GM12878 (cell line): Measurements from ENCODE around the gene IFI30. TPM values are rescaled to one million over a fixed set of nuclear protein-coding genes. Genes with fewer than 3 reads are reported as not detected.

Experiments
- ATAC-seq: fragments of 200-7000 bp; cut with Tn5 transposase; 3 replicates; pipeline ENCODE4 v1.9.1; 2020; ENCODE audit warnings: mild to moderate bottlenecking, moderate library complexity
- BruUV-seq: library from RNA; stranded (reverse); fragments of 400-500 nt; replicated peaks from 2 replicates; lab custom pipeline; 2021; lab: Mats Ljungman, UMichigan
- CTCF ChIA-PET: fragments of 300-600 bp; sonication (Branson Sonifier 250); formaldehyde crosslinking; extraction: SDS; loops from one replicate; lab custom pipeline; 2021; ENCODE audit warnings: inconsistent platforms; lab: Yijun Ruan, JAX
- POLR2A ChIA-PET: fragments of 350-600 bp; formaldehyde crosslinking; extraction: SDS; loops from one replicate; lab custom pipeline; 2021; ENCODE audit warnings: inconsistent platforms; lab: Charles Lee
- RAD21 ChIA-PET: fragments of 300-600 bp; sonication (Branson Sonifier 250); formaldehyde crosslinking; loops from one replicate; lab custom pipeline; 2023; ENCODE audit warnings: antibody characterized with exemption; ENCODE audit not compliant: unreplicated experiment; lab: Charles Lee
- SMC1A ChIA-PET: fragments of 300-600 bp; sonication (Branson Sonifier 250); formaldehyde crosslinking; loops from one replicate; lab custom pipeline; 2023; ENCODE audit not compliant: unreplicated experiment, uncharacterized antibody; lab: Charles Lee
- DNase-seq: peaks from one replicate; pipeline ENCODE4 v3.0.0-alpha.2; 2011; ENCODE audit warnings: low read depth, low spot score
- FAIRE-seq: peaks from 3 replicates; lab custom pipeline; 2011; peaks lifted over from hg19 to GRCh38; lab: Jason Lieb, UNC
- H2AFZ ChIP-seq: 2 replicates; pipeline ENCODE4 v1.6.0; 2011; ENCODE audit warnings: low read depth, low read length, control low read depth; ENCODE audit not compliant: control insufficient read depth
- H3K27ac ChIP-seq: 2 replicates; pipeline ENCODE4 v1.5.1; 2011; ENCODE audit warnings: control low read depth; ENCODE audit not compliant: control insufficient read depth, insufficient read depth
- H3K27me3 ChIP-seq, 2 experiments: replicated peaks in 1 of 2; 2 replicates each; pipeline versions ENCODE4 v1.6.0 to v1.6.1; 2011; ENCODE audit warnings: low read length in 1 of 2; ENCODE audit not compliant: control insufficient read depth in 2 of 2, insufficient read depth in 2 of 2
- H3K36me3 ChIP-seq, 2 experiments: 2 replicates each; pipeline ENCODE4 v1.5.1; 2011; ENCODE audit warnings: low read length in 1 of 2; ENCODE audit not compliant: control insufficient read depth in 2 of 2, insufficient read depth in 2 of 2
- H3K4me1 ChIP-seq: 2 replicates; pipeline ENCODE4 v1.6.1; 2011; ENCODE audit warnings: mild to moderate bottlenecking, low read length, moderate library complexity, mixed read lengths; ENCODE audit not compliant: control insufficient read depth, insufficient read depth
- H3K4me2 ChIP-seq: 2 replicates; pipeline ENCODE4 v1.6.0; 2011; ENCODE audit warnings: control low read depth; ENCODE audit not compliant: control insufficient read depth, insufficient read depth
- H3K4me3 ChIP-seq: fragments of 200-600 bp; sonication (generic); 2 replicates; pipeline ENCODE4 v1.5.1; 2016
- H3K79me2 ChIP-seq: 2 replicates; pipeline ENCODE4 v1.6.0; 2011; ENCODE audit warnings: low read length; ENCODE audit not compliant: control insufficient read depth, insufficient read depth
- H3K9ac ChIP-seq: 2 replicates; pipeline ENCODE4 v1.8.0; 2011; ENCODE audit warnings: low read length, control low read depth, mixed read lengths; ENCODE audit not compliant: control insufficient read depth, insufficient read depth
- H3K9me3 ChIP-seq: replicated peaks from 3 replicates; pipeline ENCODE4 v1.5.1; 2011; ENCODE audit warnings: mild to moderate bottlenecking, low read length; ENCODE audit not compliant: control insufficient read depth, insufficient read depth
- H4K20me1 ChIP-seq: 2 replicates; pipeline ENCODE4 v1.6.0; 2011; ENCODE audit not compliant: control insufficient read depth, insufficient read depth
- IRF5 ChIP-seq: fragments of 450-650 bp; IDR thresholded peaks from 2 replicates; pipeline ENCODE4 v1.6.1; 2017; ENCODE audit warnings: borderline replicate concordance
- LARP7 ChIP-seq: fragments of 450-650 bp; IDR thresholded peaks from 2 replicates; pipeline ENCODE4 v1.6.1; 2017; ENCODE audit warnings: mild to moderate bottlenecking
- MLLT1 ChIP-seq: fragments of 450-650 bp; IDR thresholded peaks from 2 replicates; pipeline ENCODE4 v1.6.1; 2016; ENCODE audit warnings: mild to moderate bottlenecking
- MXI1 ChIP-seq: fragments of 150-350 bp; IDR thresholded peaks from 2 replicates; pipeline ENCODE4 v1.6.1; 2011; ENCODE audit warnings: low read depth, mild to moderate bottlenecking, inconsistent platforms, low read length, improper control_type of control experiment
- NR2C2 ChIP-seq: IDR thresholded peaks from 2 replicates; pipeline ENCODE4 v1.6.1; 2011; ENCODE audit warnings: borderline replicate concordance, low read depth; ENCODE audit not compliant: control insufficient read depth, insufficient read length
- NR2F1 ChIP-seq: fragments of 450-650 bp; conservative IDR thresholded peaks from 2 replicates; pipeline ENCODE4 v1.6.1; 2017; ENCODE audit warnings: mild to moderate bottlenecking
- RELA ChIP-seq: fragments of 450-650 bp; IDR thresholded peaks from 2 replicates; pipeline ENCODE4 v1.8.0; 2014; ENCODE audit warnings: borderline replicate concordance; ENCODE audit not compliant: partially characterized antibody
- SMAD1 ChIP-seq: fragments of 450-650 bp; IDR thresholded peaks from 2 replicates; pipeline ENCODE4 v1.6.1; 2018; ENCODE audit warnings: mild to moderate bottlenecking, low read depth; ENCODE audit not compliant: partially characterized antibody
- STAT1 ChIP-seq: fragments of 450-650 bp; conservative IDR thresholded peaks from 2 replicates; pipeline ENCODE4 v1.6.1; 2014; ENCODE audit warnings: antibody characterized with exemption, mild to moderate bottlenecking
- SUPT20H ChIP-seq: IDR thresholded peaks from 2 replicates; pipeline ENCODE4 v1.6.1; 2011; ENCODE audit warnings: low read depth, mild to moderate bottlenecking, low read length, moderate library complexity, borderline replicate concordance; ENCODE audit not compliant: control insufficient read depth
- ZBTB4 ChIP-seq: fragments of 450-650 bp; formaldehyde crosslinking; IDR thresholded peaks from 2 replicates; pipeline ENCODE4 v1.4.0; 2022; ENCODE audit warnings: mild to moderate bottlenecking, moderate library complexity
- ZNF24 ChIP-seq: fragments of 450-650 bp; IDR thresholded peaks from 2 replicates; pipeline ENCODE4 v1.6.1; 2017; ENCODE audit warnings: antibody characterized with exemption, mild to moderate bottlenecking
- ZNF592 ChIP-seq: fragments of 450-650 bp; IDR thresholded peaks from 2 replicates; pipeline ENCODE4 v1.6.1; 2017; ENCODE audit warnings: mild to moderate bottlenecking, moderate library complexity
- WGBS: methylation state at CpG from one replicate; pipeline ENCODE4 v1.1.6; 2016; ENCODE audit warnings: low lambda C conversion rate; ENCODE audit not compliant: insufficient replicate concordance, insufficient coverage; ENCODE audit errors: missing lambda C conversion rate; 5-methylcytosine and 5-hydroxymethylcytosine counted together
- in situ Hi-C: fragments of 300-500 bp; cut with MboI; formaldehyde crosslinking; loops from 9 replicates; pipeline ENCODE4 v1.14.3; 2018; ENCODE audit warnings: mixed read lengths
- intact Hi-C: fragments of 100-400 bp; cut with micrococcal nuclease; formaldehyde crosslinking; loops from one replicate; pipeline ENCODE4 v1.14.2; 2022; ENCODE audit not compliant: unreplicated experiment
- polyA plus RNA-seq, 11 experiments: library from polyadenylated mRNA; depleted of rRNA in 4 of 11; unstranded in 6 of 11; stranded (reverse) in 5 of 11; fragments of >200 nt; fragmentation: Nextera tagmentation in 4 of 11; fragmentation: Illumina TruSeq in 1 of 11; extraction: Ambion mirVana in 4 of 11; extraction: Trizol in 1 of 11; gene quantifications; 1 replicate in 1 of 11; 2 replicates in 10 of 11; pipeline versions ENCODE4 v1.2.1 to v1.2.3, GENCODE V29; 2011 to 2016; ENCODE audit warnings: inconsistent platforms in 2 of 11, missing spikeins in 2 of 11, low read depth in 1 of 11
- total RNA-seq, 4 experiments: library from RNA; depleted of rRNA in 3 of 4; stranded (reverse); fragments of >200 nt in 3 of 4; fragmentation: Illumina TruSeq in 1 of 4; extraction: Trizol in 1 of 4; gene quantifications; 2 replicates each; pipeline versions ENCODE4 v1.2.1 to v1.2.3, GENCODE V29; 2013 to 2021

IFI30 gene
- total and polyA plus RNA-seq, 10 of the 15 experiments (the other 5 are each of a cell fraction or from before 2014, with no cell fraction given) = 221 to 1,112 (median 451) TPM

GRCh38 chr19:18211683-18212082 is 38.1 kb downstream of the IFI30 start:
- no TSS peak for BruUV-seq
- DNase-seq (no peak), ATAC-seq (no peak), FAIRE-seq (no peak)
- in situ Hi-C loops = no loop called here
- no peak for TF ChIP-seq ZNF24
- TF ChIP-seq SMAD1 = no peak
- no peak for TF ChIP-seq NR2F1
- no peak for TF ChIP-seq SUPT20H
- no peak for TF ChIP-seq LARP7
- no peak for TF ChIP-seq MLLT1
- no peak for TF ChIP-seq NR2C2
- TF ChIP-seq IRF5 = no peak
- TF ChIP-seq ZNF592 = no peak
- no peak for TF ChIP-seq STAT1
- no peak for TF ChIP-seq MXI1
- TF ChIP-seq RELA = no peak
- TF ChIP-seq ZBTB4 (CRISPR knock-in tag) = no peak
- CTCF ChIA-PET = interaction anchor here (1.6 kb wide), 1 partner anchor 13 kb away, joined by 3 read pairs; no protein-coding TSS in a partner anchor
- SMC1A ChIA-PET = interaction anchor here (1.1 kb wide), 1 partner anchor 117 kb away, joined by 3 read pairs; no protein-coding TSS in a partner anchor
- no peaks in the 10 kb centered on the region for H3K27me3 ChIP-seq
- no peak overlapping the region for H3K9ac ChIP-seq
- H3K4me3 ChIP-seq = no peak overlapping the region
- POLR2A ChIA-PET = no interaction called here
- no peak overlapping the region for H3K4me2 ChIP-seq
- H3K79me2 ChIP-seq = no peaks in the 10 kb centered on the region
- H4K20me1 ChIP-seq = no peaks in the 10 kb centered on the region
- intact Hi-C loops = no loop called here
- no peaks in the 10 kb centered on the region for H3K9me3 ChIP-seq
- no peaks in the 10 kb centered on the region for H3K4me1 ChIP-seq
- RAD21 ChIA-PET = interaction anchor here (0.9 kb wide), 1 partner anchor 114 kb away, joined by 4 read pairs; no protein-coding TSS in a partner anchor
- H3K36me3 ChIP-seq = no peaks in the 10 kb centered on the region
- no peak overlapping the region for H2AFZ ChIP-seq
- WGBS = 34% methylated on average over 14 of the region's 14 CpGs
- H3K27ac ChIP-seq = no peak overlapping the region
